A673 (cell line): ENCODE results near the gene ZNF117. TPM values are rescaled to one million over a fixed set of nuclear protein-coding genes. Genes with fewer than 3 reads are reported as not detected.
"Not testable (repeated sequence)": the region's sequence is repeated elsewhere in the genome, so short reads cannot be mapped to it uniquely, and the experiment has no call there.

ENCODE experiments used
- Bru-seq: library from RNA; stranded (reverse); fragments of 400-500 nt; gene quantifications from one replicate; lab custom pipeline; 2021; lab: Mats Ljungman, UMichigan
- BruChase-seq, 2 experiments: library from RNA; stranded (reverse); fragments of 400-500 nt; gene quantifications; one replicate each; lab custom pipeline; 2021; lab: Mats Ljungman, UMichigan
- BruUV-seq: library from RNA; stranded (reverse); fragments of 400-500 nt; replicated peaks from 2 replicates; lab custom pipeline; 2021; lab: Mats Ljungman, UMichigan
- CTCF ChIA-PET: fragments of 300-600 bp; sonication (Branson Sonifier 250); formaldehyde crosslinking; loops from one replicate; lab custom pipeline; 2022; ENCODE audit warnings: antibody characterized with exemption; lab: Charles Lee
- POLR2A ChIA-PET: fragments of 300-600 bp; sonication (Branson Sonifier 250); formaldehyde crosslinking; loops from one replicate; lab custom pipeline; 2022; ENCODE audit warnings: antibody characterized with exemption; ENCODE audit not compliant: low non-redundant PET; lab: Charles Lee
- DNase-seq: peaks from one replicate; pipeline ENCODE4 v3.0.0-alpha.2; 2015; ENCODE audit warnings: low spot score
- H3K27ac ChIP-seq: fragments of 200-600 bp; sonication (generic); 2 replicates; pipeline ENCODE4 v1.5.1; 2016; ENCODE audit warnings: mixed run types, low read depth, mild to moderate bottlenecking, mixed read lengths, antibody characterized with exemption, low read length; ENCODE audit not compliant: poor library complexity, severe bottlenecking
- H3K27me3 ChIP-seq: fragments of 200-600 bp; sonication (generic); replicated peaks from 2 replicates; pipeline ENCODE4 v1.6.1; 2017; ENCODE audit warnings: mixed run types, low read depth, mild to moderate bottlenecking, mixed read lengths, antibody characterized with exemption, low read length; ENCODE audit not compliant: insufficient read depth, poor library complexity
- H3K36me3 ChIP-seq: fragments of 200-600 bp; sonication (generic); 2 replicates; pipeline ENCODE4 v1.6.1; 2016; ENCODE audit warnings: mixed run types, mild to moderate bottlenecking, mixed read lengths, antibody characterized with exemption, low read length; ENCODE audit not compliant: insufficient read depth, poor library complexity, severe bottlenecking
- H3K4me1 ChIP-seq: fragments of 200-600 bp; sonication (generic); 2 replicates; pipeline ENCODE4 v1.6.1; 2017; ENCODE audit warnings: mixed run types, mild to moderate bottlenecking, mixed read lengths, antibody characterized with exemption, low read length; ENCODE audit not compliant: insufficient read depth, poor library complexity, severe bottlenecking
- H3K4me3 ChIP-seq: fragments of 200-600 bp; sonication (generic); 2 replicates; pipeline ENCODE4 v1.5.1; 2016; ENCODE audit warnings: low read depth, mixed run types, mild to moderate bottlenecking, mixed read lengths, low read length; ENCODE audit not compliant: poor library complexity, severe bottlenecking
- H3K9me3 ChIP-seq: fragments of 200-600 bp; sonication (generic); 2 replicates; pipeline ENCODE4 v1.6.1; 2016; ENCODE audit warnings: mixed run types, low read depth, mild to moderate bottlenecking, mixed read lengths, antibody characterized with exemption, low read length; ENCODE audit not compliant: poor library complexity, severe bottlenecking
- CTCF ChIP-seq: fragments of 300-800, 200-600 bp; sonication (generic); conservative IDR thresholded peaks from 2 replicates; pipeline ENCODE4 v1.5.1; 2017; ENCODE audit warnings: low read depth, mild to moderate bottlenecking, antibody characterized with exemption, low read length, moderate library complexity, mixed read lengths
- EZH2 ChIP-seq: fragments of 200-600 bp; sonication (generic); IDR thresholded peaks from 2 replicates; pipeline ENCODE4 v1.6.1; 2017; ENCODE audit warnings: borderline replicate concordance, low read depth, mild to moderate bottlenecking, mixed read lengths, antibody characterized with exemption, low read length; ENCODE audit not compliant: poor library complexity, severe bottlenecking
- intact Hi-C: fragments of 100-400 bp; cut with micrococcal nuclease; formaldehyde crosslinking; loops from one replicate; pipeline ENCODE4 v1.10.0; 2022; ENCODE audit not compliant: unreplicated experiment
- long read RNA-seq: library from polyadenylated mRNA; stranded (forward); transcript quantifications from one replicate; pipeline ENCODE4 v2.0.0, GENCODE V29; 2022
- total RNA-seq: library from RNA; stranded (reverse); gene quantifications from 2 replicates; pipeline ENCODE4 v1.2.3, GENCODE V29; 2021

Gene ZNF117
- total RNA-seq (8.2 and 8.4 TPM in 2 replicates), Bru-seq, nascent RNA (percentile 74 among the genes with signal in this experiment), BruChase-seq, experiment 1, labeled RNA remaining after a 2-hour chase (percentile 84 among the genes with signal in this experiment), BruChase-seq, experiment 2, labeled RNA remaining after a 6-hour chase (percentile 84 among the genes with signal in this experiment)
- long read RNA-seq, partial matches to known transcripts = 0 of 2 reads
- long read RNA-seq, other reads (novel, unspliced or antisense) = 2 of 2 reads

GRCh38 chr7:64990936-64991335 is at the start of gene ZNF117:
TSS of gene ZNF117 (minus strand) at chr7:64991036.
- ChIA-PET CTCF (no interaction called here), POLR2A (no interaction called here)
- H3K9me3 ChIP-seq = peaks cover 7% of the 10 kb centered on the region
- no peak for DNase-seq
- H3K27ac ChIP-seq = no peak within 1 kb of the TSS
- peaks cover 4% of the 10 kb centered on the region for H3K36me3 ChIP-seq
- intact Hi-C loops = no loop called here
- H3K27me3 ChIP-seq = no peaks in the 10 kb centered on the region
- no TSS peak for BruUV-seq
- no peaks in the 10 kb centered on the region for H3K4me1 ChIP-seq
- H3K4me3 ChIP-seq = no peak within 1 kb of the TSS
- TF ChIP-seq EZH2 = no peak
- TF ChIP-seq CTCF = no peak

GRCh38 chr7:65038767-65039166 is 47.9 kb upstream of the ZNF117 start:
- H3K27me3 ChIP-seq, H3K9me3 ChIP-seq, POLR2A ChIA-PET, intact Hi-C loops, BruUV-seq, H3K36me3 ChIP-seq, H3K4me1 ChIP-seq, CTCF ChIA-PET: not testable (repeated sequence)
- H3K27ac ChIP-seq = peak overlapping the region; percentile 65
- H3K4me3 ChIP-seq = peak overlapping the region; percentile 64
- DNase-seq = peak; percentile 36

GRCh38 chr7:65037740-65038688 is 47.2 kb upstream of the ZNF117 start:
- no peak for TF ChIP-seq CTCF
- no peak for TF ChIP-seq EZH2
- Histone ChIP-seq H3K36me3 (no peaks in the 10 kb centered on the region), H3K27ac (peak overlapping the region; percentile 76), H3K4me3 (peak overlapping the region; percentile 64), H3K4me1 (peaks cover 3% of the 10 kb centered on the region), H3K9me3 (no peaks in the 10 kb centered on the region), H3K27me3 (no peaks in the 10 kb centered on the region)
- ChIA-PET CTCF (interaction anchor here (0.6 to 0.7 kb wide), 2 partner anchors 50 to 231 kb away, joined by 4 to 8 read pairs; no protein-coding TSS in a partner anchor), POLR2A (interaction anchor here (0.6 kb wide), 1 partner anchor 19 kb away, joined by 6 read pairs; no protein-coding TSS in a partner anchor)
- intact Hi-C loops = no loop called here
- BruUV-seq = no TSS peak
- DNase-seq = peak; percentile 96

GRCh38 chr7:65036526-65036925 is 45.7 kb upstream of the ZNF117 start:
- intact Hi-C loops, CTCF ChIA-PET, H3K4me1 ChIP-seq, H3K27me3 ChIP-seq, H3K36me3 ChIP-seq, H3K27ac ChIP-seq, H3K9me3 ChIP-seq, DNase-seq, H3K4me3 ChIP-seq, BruUV-seq: not testable (repeated sequence)
- POLR2A ChIA-PET = interaction anchor here (0.6 kb wide), 1 partner anchor 100 kb away, joined by 4 read pairs; no protein-coding TSS in a partner anchor

- CTCF ChIA-PET, H3K27ac ChIP-seq, H3K9me3 ChIP-seq, DNase-seq, intact Hi-C loops, POLR2A ChIA-PET, BruUV-seq, H3K4me1 ChIP-seq, H3K27me3 ChIP-seq, H3K36me3 ChIP-seq, H3K4me3 ChIP-seq: not testable (repeated sequence)
Measured at GRCh38 chr7:65035469-65035868, 44.6 kb upstream of the ZNF117 start.
